Measurements from ENCODE around the gene DPYSL4. TPM values are rescaled to one million over a fixed set of nuclear protein-coding genes. Genes with fewer than 3 reads are reported as not detected.

The DPYSL4 gene
- total and polyA plus RNA-seq, 12 donors = 0.42 to 7.6 (median 3.2) TPM

- intact Hi-C loops (cut with DNase I) = no loop called here
- H3K4me1 ChIP-seq (replicated peaks in 1 of 2) = no peaks in the 10 kb centered on the region
Observed at GRCh38 chr10:132151286-132151950, 35.3 kb upstream of the DPYSL4 start.

DNA sequence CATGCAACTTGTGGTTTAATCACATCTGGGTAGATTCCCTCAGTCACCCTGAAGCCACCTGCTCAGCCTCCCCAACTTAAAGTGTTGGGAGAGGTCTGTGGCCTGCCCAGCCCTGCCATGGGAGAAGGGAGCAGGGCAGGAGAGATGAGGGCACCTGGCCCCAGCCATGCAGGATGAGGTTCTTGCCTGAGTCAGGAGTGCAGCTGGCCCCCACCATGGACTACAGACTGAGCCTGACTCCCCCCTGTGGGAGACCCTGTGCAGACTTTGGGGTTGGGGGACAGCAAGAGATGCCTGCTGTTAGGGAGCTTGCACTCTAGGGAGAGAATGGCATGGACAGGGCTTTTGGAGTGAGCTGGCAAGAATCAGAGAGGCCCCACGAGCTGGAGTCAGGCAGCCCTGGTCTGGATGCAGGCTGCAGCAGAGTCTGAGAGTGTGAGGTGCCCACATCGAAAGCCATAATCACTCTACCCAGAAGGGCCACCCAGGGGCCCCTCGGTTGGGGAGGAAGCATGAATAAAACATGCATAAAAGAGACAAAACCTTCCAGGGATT is 34.7 kb upstream of the DPYSL4 start:
- H3K27ac ChIP-seq = no peak overlapping the region
- no peak for DNase-seq
- intact Hi-C loops (cut with DNase I) = no loop called here
- no peaks in the 10 kb centered on the region for H3K9me3 ChIP-seq (replicated peaks in 1 of 3)
- no peaks in the 10 kb centered on the region for H3K27me3 ChIP-seq
- no peaks in the 10 kb centered on the region for H3K4me1 ChIP-seq (replicated peaks in 1 of 2)
- no peak overlapping the region for H3K4me3 ChIP-seq
- 54 to 66% (median 58%) methylated on average over 3 of the region's 3 CpGs for WGBS, 4 donors
- TF ChIP-seq POLR2A (IDR thresholded peaks at IDR 0.05) = no peak
- TF ChIP-seq CTCF (IDR thresholded peaks at IDR 0.05) = no peak
- H3K36me3 ChIP-seq (replicated peaks in 1 of 2) = no peaks in the 10 kb centered on the region

More at GRCh38 chr10:132151286-132151950, 35.3 kb upstream of the DPYSL4 start:
- DNase-seq = no peak
- no peaks in the 10 kb centered on the region for H3K27me3 ChIP-seq
- no peaks in the 10 kb centered on the region for H3K9me3 ChIP-seq (replicated peaks in 1 of 3)
- WGBS, 4 donors = 95 to 100% (median 97%) methylated on average over 1 to 3 of the region's 3 CpGs
- H3K4me3 ChIP-seq = no peak overlapping the region
- TF ChIP-seq CTCF (IDR thresholded peaks at IDR 0.05) = no peak
- no peak for TF ChIP-seq POLR2A (IDR thresholded peaks at IDR 0.05)
- H3K27ac ChIP-seq = no peak overlapping the region
- H3K36me3 ChIP-seq (replicated peaks in 1 of 2) = no peaks in the 10 kb centered on the region

DNA sequence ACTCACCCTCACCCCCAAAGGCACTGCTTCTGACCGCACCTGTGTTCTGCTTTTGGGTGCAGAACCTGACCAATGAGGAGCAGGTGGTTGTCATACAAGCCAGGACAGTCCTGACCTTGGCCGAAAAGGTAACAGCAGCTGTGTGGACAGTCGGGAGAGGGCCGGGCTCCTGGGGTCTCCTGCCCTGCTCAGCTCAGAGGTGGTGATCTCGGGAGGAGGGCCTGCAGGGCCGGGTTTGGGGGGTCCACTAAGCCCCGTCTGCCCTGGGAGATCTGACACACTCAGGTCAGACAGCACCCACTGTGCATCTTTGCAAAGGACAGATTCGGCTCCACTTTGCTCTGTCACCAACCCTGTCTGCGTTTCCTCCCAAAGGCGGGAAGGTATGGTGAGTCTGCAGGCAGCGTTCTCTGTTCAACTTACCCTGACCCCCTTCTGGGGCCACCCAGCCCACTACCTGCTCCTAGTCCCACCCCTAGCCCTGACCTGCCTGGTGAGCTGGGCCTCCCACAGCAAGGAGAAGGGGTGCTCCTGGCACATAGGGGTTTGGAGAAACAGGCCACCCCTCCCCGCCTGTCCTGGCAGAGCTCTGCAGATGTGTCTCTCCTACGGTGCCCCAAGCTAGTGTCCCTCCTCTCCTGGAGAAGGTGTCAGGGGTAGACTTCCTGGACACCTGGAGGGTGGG is 33.7 kb upstream of the DPYSL4 start:
- Histone ChIP-seq H3K4me1 (replicated peaks in 1 of 2) (no peaks in the 10 kb centered on the region), H3K9me3 (replicated peaks in 1 of 3) (no peaks in the 10 kb centered on the region), H3K4me3 (no peak overlapping the region), H3K36me3 (replicated peaks in 1 of 2) (no peaks in the 10 kb centered on the region), H3K27ac (no peak overlapping the region), H3K27me3 (no peaks in the 10 kb centered on the region)
- intact Hi-C loops (cut with DNase I) = no loop called here
- 74 to 93% (median 80%) methylated on average over 3 to 13 of the region's 13 CpGs for WGBS, 4 donors
- TF ChIP-seq CTCF (IDR thresholded peaks at IDR 0.05) (no peak), POLR2A (IDR thresholded peaks at IDR 0.05) (no peak)
- no peak for DNase-seq

GRCh38 chr10:132153616-132154217 is 33.0 kb upstream of the DPYSL4 start:
- no peaks in the 10 kb centered on the region for H3K4me1 ChIP-seq (replicated peaks in 1 of 2)
- H3K9me3 ChIP-seq (replicated peaks in 1 of 3) = no peaks in the 10 kb centered on the region
- intact Hi-C loops (cut with DNase I) = no loop called here
- TF ChIP-seq CTCF (IDR thresholded peaks at IDR 0.05) (no peak), POLR2A (IDR thresholded peaks at IDR 0.05) (no peak)
- H3K36me3 ChIP-seq (replicated peaks in 1 of 2) = no peaks in the 10 kb centered on the region
- H3K27me3 ChIP-seq = no peaks in the 10 kb centered on the region
- H3K4me3 ChIP-seq = no peak overlapping the region
- no peak overlapping the region for H3K27ac ChIP-seq
- DNase-seq = no peak
- WGBS, 4 donors = 90 to 98% (median 90%) methylated on average over 13 to 19 of the region's 19 CpGs

Data from adrenal gland (tissue), 12 donors.